K562 (cell line): ENCODE measurements around the gene AANAT. TPM values are rescaled to one million over a fixed set of nuclear protein-coding genes. Genes with fewer than 3 reads are reported as not detected.

Source experiments
- ATAC-seq: fragments of 200-7000 bp; cut with Tn5 transposase; 3 replicates; pipeline ENCODE4 v1.9.1; 2020; ENCODE audit warnings: moderate library complexity
- BruUV-seq: library from RNA; stranded (reverse); fragments of 400-500 nt; replicated peaks from 2 replicates; lab custom pipeline; 2021; lab: Mats Ljungman, UMichigan
- CTCF ChIA-PET: fragments of 300-600 bp; formaldehyde crosslinking; extraction: SDS; loops from one replicate; lab custom pipeline; 2021; ENCODE audit warnings: low intra/inter-chr PET ratio; lab: Yijun Ruan, JAX
- POLR2A ChIA-PET: fragments of 300-600, 350-650 bp; sonication (Branson Sonifier 250); formaldehyde crosslinking; extraction: SDS; loops from one replicate; lab custom pipeline; 2021; ENCODE audit warnings: antibody characterized with exemption, inconsistent platforms; lab: Yijun Ruan, JAX
- DNase-seq, 4 experiments: peaks; one replicate each; pipeline versions ENCODE4 v3.0.0 to v3.0.0-alpha.2; 2011 to 2018; ENCODE audit warnings: low spot score in 3 of 4, mixed read lengths in 3 of 4; ENCODE audit errors: extremely low read depth in 1 of 4
- FAIRE-seq: peaks from 2 replicates; lab custom pipeline; 2011; peaks lifted over from hg19 to GRCh38; lab: Jason Lieb, UNC
- H2AFZ ChIP-seq: 2 replicates; pipeline ENCODE4 v1.6.0; 2011; ENCODE audit warnings: low read depth, low read length, control low read depth, inconsistent platforms
- H3K27ac ChIP-seq: fragments of 200-600 bp; 3 replicates; pipeline ENCODE4 v1.8.0; 2011; ENCODE audit warnings: low read depth, mild to moderate bottlenecking, control low read depth, inconsistent platforms, low read length, moderate library complexity, mixed read lengths; ENCODE audit errors: extremely low read depth
- H3K27me3 ChIP-seq, 2 experiments: fragments of 300-600 bp in 1 of 2; 2 replicates in 1 of 2; 3 replicates in 1 of 2; pipeline versions ENCODE4 v1.6.0 to v1.8.0; 2011; ENCODE audit warnings: inconsistent platforms in 2 of 2, low read length in 2 of 2, mild to moderate bottlenecking in 1 of 2, mixed read lengths in 1 of 2, moderate library complexity in 1 of 2; ENCODE audit not compliant: control insufficient read depth in 2 of 2, insufficient read depth in 2 of 2
- H3K36me3 ChIP-seq: fragments of 300-600 bp; 3 replicates; pipeline ENCODE4 v1.8.0; 2011; ENCODE audit warnings: mild to moderate bottlenecking, low read length, inconsistent platforms; ENCODE audit not compliant: control insufficient read depth, insufficient read depth
- H3K4me1 ChIP-seq, 2 experiments: fragments of 200-600 bp in 1 of 2; replicated peaks in 1 of 2; 2 replicates in 1 of 2; 3 replicates in 1 of 2; pipeline versions ENCODE4 v1.5.1 to v1.8.0; 2011; ENCODE audit warnings: inconsistent platforms in 2 of 2, low read length in 2 of 2, mild to moderate bottlenecking in 1 of 2, mixed read lengths in 1 of 2, moderate library complexity in 1 of 2; ENCODE audit not compliant: control insufficient read depth in 2 of 2, insufficient read depth in 2 of 2
- H3K4me2 ChIP-seq: 2 replicates; pipeline ENCODE4 v1.6.1; 2011; ENCODE audit warnings: low read length, control low read depth, inconsistent platforms, mixed read lengths; ENCODE audit not compliant: insufficient read depth
- H3K4me3 ChIP-seq: fragments of 200-600 bp; sonication (generic), shearing (Covaris generic); 2 replicates; pipeline ENCODE4 v1.5.1; 2016; ENCODE audit warnings: control low read depth, inconsistent platforms
- H3K79me2 ChIP-seq: fragments of 200-600 bp; 3 replicates; pipeline ENCODE4 v1.8.0; 2011; ENCODE audit warnings: low read length, inconsistent platforms; ENCODE audit not compliant: control insufficient read depth, insufficient read depth
- H3K9ac ChIP-seq, 2 experiments: 2 replicates each; pipeline versions ENCODE4 v1.6.0 to v1.6.1; 2011; ENCODE audit warnings: low read depth in 2 of 2, low read length in 2 of 2, control low read depth in 1 of 2, inconsistent platforms in 1 of 2, mild to moderate bottlenecking in 1 of 2, mixed read lengths in 1 of 2; ENCODE audit not compliant: insufficient read depth in 1 of 2
- H3K9me1 ChIP-seq: one replicate; pipeline ENCODE4 v1.6.0; 2011; ENCODE audit warnings: inconsistent platforms, mild to moderate bottlenecking, low read length, moderate library complexity; ENCODE audit not compliant: control insufficient read depth, insufficient read depth
- H3K9me3 ChIP-seq: replicated peaks from 2 replicates; pipeline ENCODE4 v1.5.1; 2011; ENCODE audit warnings: low read depth, low read length, inconsistent platforms; ENCODE audit not compliant: control insufficient read depth, insufficient read depth
- H4K20me1 ChIP-seq: replicated peaks from 2 replicates; pipeline ENCODE4 v1.6.1; 2011; ENCODE audit warnings: low read length, inconsistent platforms, mixed read lengths; ENCODE audit not compliant: control insufficient read depth, insufficient read depth
- RBM14 ChIP-seq: fragments of 200-400 bp; formaldehyde crosslinking; IDR thresholded peaks from 2 replicates; pipeline ENCODE4 v1.6.1; 2018; ENCODE audit warnings: low read depth, mild to moderate bottlenecking, low read length, moderate library complexity, borderline replicate concordance; ENCODE audit not compliant: insufficient read depth
- TSHZ1 ChIP-seq: fragments of 250-450 bp; sonication (Bioruptor Pico); IDR thresholded peaks from 2 replicates; pipeline ENCODE4 v1.4.0; 2020; ENCODE audit warnings: mild to moderate bottlenecking, moderate library complexity
- WGBS: fragments of 100-300 bp; shearing (Covaris generic); methylation state at CpG from one replicate; pipeline ENCODE4 v1.1.6; 2016; ENCODE audit warnings: low coverage, mixed read lengths; ENCODE audit not compliant: insufficient coverage; ENCODE audit errors: missing lambda C conversion rate; 5-methylcytosine and 5-hydroxymethylcytosine counted together
- in situ Hi-C: fragments of 300-500 bp; cut with MboI; formaldehyde crosslinking; loops from 4 replicates; pipeline ENCODE4 v1.15.0; 2018; ENCODE audit warnings: inconsistent platforms, mixed read lengths
- intact Hi-C: fragments of 100-400 bp; cut with micrococcal nuclease; formaldehyde crosslinking; loops from 2 replicates; pipeline ENCODE4 v1.14.2; 2022
- polyA plus RNA-seq, 8 experiments: library from polyadenylated mRNA; depleted of rRNA in 4 of 8; stranded (reverse) in 5 of 8; unstranded in 3 of 8; fragments of >200 nt; fragmentation: Nextera tagmentation in 2 of 8; fragmentation: Illumina TruSeq in 1 of 8; extraction: Ambion mirVana in 2 of 8; extraction: Trizol in 1 of 8; gene quantifications; 2 replicates each; pipeline versions ENCODE4 v1.2.1 to v1.2.3, GENCODE V29; 2011 to 2014; ENCODE audit warnings: inconsistent platforms in 1 of 8, missing spikeins in 1 of 8
- total RNA-seq, 7 experiments: library from RNA; depleted of rRNA in 6 of 7; stranded (reverse); fragments of >200 nt in 6 of 7; fragmentation: Illumina TruSeq in 2 of 7; extraction: Trizol in 2 of 7; gene quantifications; 2 replicates each; pipeline versions ENCODE4 v1.2.1 to v1.2.3, GENCODE V29; 2011 to 2021; ENCODE audit warnings: low replicate concordance in 1 of 7

The AANAT gene
- total and polyA plus RNA-seq, 9 of the 15 experiments (the other 6 are each of a cell fraction or from before 2014, with no cell fraction given), result not detected

- TF ChIP-seq TSHZ1 (CRISPR knock-in tag), result no peak
Observed at GRCh38 chr17:76467809-76468633, 618 bp downstream of the AANAT start (continued).

DNA sequence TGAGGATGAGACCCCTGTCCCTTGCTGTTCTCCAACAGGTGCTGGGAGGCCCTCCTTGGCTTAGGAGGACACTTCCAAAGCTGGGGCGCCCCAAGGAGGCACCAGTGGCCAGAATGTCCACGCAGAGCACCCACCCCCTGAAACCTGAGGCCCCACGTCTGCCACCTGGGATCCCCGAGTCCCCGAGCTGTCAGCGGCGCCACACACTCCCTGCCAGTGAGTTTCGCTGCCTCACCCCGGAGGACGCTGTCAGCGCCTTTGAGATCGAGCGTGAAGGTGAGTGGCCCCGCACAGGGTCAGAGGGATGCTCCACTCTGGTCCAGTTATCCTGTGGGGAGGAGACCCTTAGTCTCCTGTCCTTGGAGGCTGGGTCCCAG, 1.2 kb downstream of the AANAT start:
- WGBS, result 14% methylated on average over 14 of the region's 14 CpGs
- in situ Hi-C loops (loop anchor here (5.0 kb wide), 1 partner anchor 39 kb away; no protein-coding TSS in a partner anchor), intact Hi-C loops (no loop called here)
- ChIA-PET POLR2A (no interaction called here), CTCF (interaction anchor here (6.9 kb wide), 1 partner anchor 37 kb away, joined by 100 read pairs; no protein-coding TSS in a partner anchor)
- BruUV-seq, result no TSS peak
- H4K20me1 ChIP-seq, result 0 out of 2 replicates have a peak, but pooled peaks cover 2% of the 10 kb centered on the region
- no peak overlapping the region for H3K27ac ChIP-seq
- FAIRE-seq, result no peak
- no peak overlapping the region for H3K9ac ChIP-seq
- H3K79me2 ChIP-seq, result no peaks in the 10 kb centered on the region
- peaks cover 0 to 44% of the 10 kb centered on the region in 2 experiments; a peak in 2 of 5 replicates for H3K4me1 ChIP-seq
- H3K4me2 ChIP-seq, result no peak overlapping the region
- no peak for ATAC-seq
- H2AFZ ChIP-seq, result no peak overlapping the region
- TF ChIP-seq RBM14, result no peak
- no peaks in the 10 kb centered on the region for H3K36me3 ChIP-seq
- H3K9me3 ChIP-seq, result no peaks in the 10 kb centered on the region
- no peak for DNase-seq
- no peak overlapping the region for H3K4me3 ChIP-seq
- peaks cover 9 to 50% of the 10 kb centered on the region in 2 experiments; a peak in 4 of 5 replicates for H3K27me3 ChIP-seq
- peaks cover 2% of the 10 kb centered on the region for H3K9me1 ChIP-seq
